ENCODE measurements around the gene ZER1.

Gene ZER1

GRCh38 chr9:128718047-128718446 is 53.7 kb downstream of the ZER1 start:
- TF ChIP-seq EZH2phosphoT487 (conservative IDR thresholded peaks at IDR 0.05; ENCODE audit: low read length) = no peak
- TF ChIP-seq CTCF (IDR thresholded peaks at IDR 0.05; ENCODE audit: insufficient read depth, low read length, poor library complexity, severe bottlenecking) = no peak

GRCh38 chr9:128716581-128717254 is 55.0 kb downstream of the ZER1 start:
- TF ChIP-seq EZH2phosphoT487 (conservative IDR thresholded peaks at IDR 0.05; ENCODE audit: low read length) (no peak), CTCF (IDR thresholded peaks at IDR 0.05; ENCODE audit: insufficient read depth, low read length, poor library complexity, severe bottlenecking) (no peak)
- Histone ChIP-seq H3K9me2 (replicated peaks; ENCODE audit: insufficient read depth, low read length) (no peaks in the 10 kb centered on the region), H3K4me2 (ENCODE audit: low read depth, low read length, poor library complexity, severe bottlenecking) (no peak overlapping the region), H3K79me2 (ENCODE audit: insufficient read depth, low read length) (no peaks in the 10 kb centered on the region), H3K27ac (ENCODE audit: low read depth, low read length) (no peak overlapping the region), H3K4me3 (ENCODE audit: insufficient read depth, low read length, poor library complexity, severe bottlenecking) (no peak overlapping the region), H3K9me3 (ENCODE audit: insufficient read depth, low read length) (no peaks in the 10 kb centered on the region), H3K36me3 (ENCODE audit: low read length) (no peaks in the 10 kb centered on the region), H3K27me3 (ENCODE audit: low read length) (no peaks in the 10 kb centered on the region), H4K20me1 (ENCODE audit: low read depth, low read length) (no peaks in the 10 kb centered on the region), H3F3A (ENCODE audit: insufficient read depth) (no peaks in the 10 kb centered on the region), H3K9ac (ENCODE audit: low read length) (no peak overlapping the region), H2AFZ (ENCODE audit: low read depth, low read length, severe bottlenecking) (no peak overlapping the region)

More at GRCh38 chr9:128718047-128718446, 53.7 kb downstream of the ZER1 start:
- H4K20me1 ChIP-seq (ENCODE audit: low read depth, low read length) = no peaks in the 10 kb centered on the region
- H3K9me3 ChIP-seq (ENCODE audit: insufficient read depth, low read length) = no peaks in the 10 kb centered on the region
- H3K36me3 ChIP-seq (ENCODE audit: low read length) = no peaks in the 10 kb centered on the region
- peaks cover 5% of the 10 kb centered on the region; the same call in 1 of the 2 replicates for H3F3A ChIP-seq (ENCODE audit: insufficient read depth)
- no peaks in the 10 kb centered on the region for H3K9me2 ChIP-seq (replicated peaks; ENCODE audit: insufficient read depth, low read length)
- no peaks in the 10 kb centered on the region for H3K27me3 ChIP-seq (ENCODE audit: low read length)
- no peak overlapping the region for H3K4me3 ChIP-seq (ENCODE audit: insufficient read depth, low read length, poor library complexity, severe bottlenecking)
- H2AFZ ChIP-seq (ENCODE audit: low read depth, low read length, severe bottlenecking) = no peak overlapping the region
- no peak overlapping the region for H3K9ac ChIP-seq (ENCODE audit: low read length)
- H3K4me2 ChIP-seq (ENCODE audit: low read depth, low read length, poor library complexity, severe bottlenecking) = no peak overlapping the region
- peaks cover 6% of the 10 kb centered on the region; the same call in 1 of the 2 replicates for H3K79me2 ChIP-seq (ENCODE audit: insufficient read depth, low read length)
- H3K27ac ChIP-seq (ENCODE audit: low read depth, low read length) = no peak overlapping the region

GRCh38 chr9:128715436-128715750 is 56.3 kb downstream of the ZER1 start:
- Histone ChIP-seq H3K4me2 (ENCODE audit: low read depth, low read length, poor library complexity, severe bottlenecking) (no peak overlapping the region), H3K36me3 (ENCODE audit: low read length) (no peaks in the 10 kb centered on the region), H4K20me1 (ENCODE audit: low read depth, low read length) (no peaks in the 10 kb centered on the region)

More at GRCh38 chr9:128715436-128715750, 56.3 kb downstream of the ZER1 start:
- Histone ChIP-seq H3K27me3 (ENCODE audit: low read length) (no peaks in the 10 kb centered on the region), H2AFZ (ENCODE audit: low read depth, low read length, severe bottlenecking) (no peak overlapping the region), H3K27ac (ENCODE audit: low read depth, low read length) (no peak overlapping the region), H3F3A (ENCODE audit: insufficient read depth) (no peaks in the 10 kb centered on the region), H3K4me3 (ENCODE audit: insufficient read depth, low read length, poor library complexity, severe bottlenecking) (no peak overlapping the region), H3K9ac (ENCODE audit: low read length) (no peak overlapping the region), H3K9me3 (ENCODE audit: insufficient read depth, low read length) (no peaks in the 10 kb centered on the region), H3K79me2 (ENCODE audit: insufficient read depth, low read length) (no peaks in the 10 kb centered on the region), H3K9me2 (replicated peaks; ENCODE audit: insufficient read depth, low read length) (no peaks in the 10 kb centered on the region)
- TF ChIP-seq EZH2phosphoT487 (conservative IDR thresholded peaks at IDR 0.05; ENCODE audit: low read length) (no peak), CTCF (IDR thresholded peaks at IDR 0.05; ENCODE audit: insufficient read depth, low read length, poor library complexity, severe bottlenecking) (no peak)

All from SU-DHL-6 (cell line).